Activated CD4-positive, alpha-beta T cell treated with anti-CD3 and anti-CD28 coated beads, Interleukin-2, amount 50 U/mL, for 24 hours (primary cell): ENCODE data around the gene SEMA6D.
"Not testable (repeated sequence)": the region's sequence is repeated elsewhere in the genome, so short reads cannot be mapped to it uniquely, and the experiment has no call there.

Experiments used
- DNase-seq, 2 donors: peaks; one replicate each; pipeline ENCODE4 v3.0.0-alpha.2; 2020; ENCODE audit warnings: low read depth in 1 of 2, low spot score in 1 of 2

The SEMA6D gene

DNA sequence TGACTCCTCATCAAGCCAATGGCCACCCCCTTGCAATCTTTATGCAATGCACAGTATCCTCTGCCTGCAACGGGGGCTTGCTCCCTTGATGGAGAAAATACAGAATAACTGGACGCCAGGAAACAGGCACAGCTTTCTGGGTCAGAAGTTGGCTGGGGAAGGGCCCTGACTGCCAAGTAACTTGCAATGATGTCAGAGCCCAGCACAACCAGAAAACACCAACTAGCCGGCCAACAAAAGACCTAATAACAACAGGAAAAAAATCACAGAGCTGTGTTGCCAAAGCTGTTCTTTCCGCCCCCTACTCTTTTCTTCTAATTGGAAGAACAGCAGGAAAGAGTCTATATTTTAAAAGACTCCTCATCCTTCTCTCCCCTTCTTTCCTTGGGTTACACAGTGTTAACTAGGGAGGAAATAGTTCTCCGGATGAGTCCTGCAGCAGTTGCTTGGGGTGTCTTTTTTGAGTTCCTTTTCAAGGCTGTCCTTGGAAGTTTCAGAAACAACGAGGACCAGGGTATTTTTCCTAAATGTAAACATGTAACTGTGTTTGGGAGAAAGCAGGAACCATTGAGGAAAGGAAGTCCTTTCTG lies 1.4 kb upstream of the SEMA6D start:
- DNase-seq, result no peak

- DNase-seq, result no peak
Measured at GRCh38 chr15:47716516-47716915, 789 bp upstream of the SEMA6D start.

- DNase-seq, result no peak
Measured at GRCh38 chr15:47718497-47719437, 1.5 kb downstream of the SEMA6D start.

DNA sequence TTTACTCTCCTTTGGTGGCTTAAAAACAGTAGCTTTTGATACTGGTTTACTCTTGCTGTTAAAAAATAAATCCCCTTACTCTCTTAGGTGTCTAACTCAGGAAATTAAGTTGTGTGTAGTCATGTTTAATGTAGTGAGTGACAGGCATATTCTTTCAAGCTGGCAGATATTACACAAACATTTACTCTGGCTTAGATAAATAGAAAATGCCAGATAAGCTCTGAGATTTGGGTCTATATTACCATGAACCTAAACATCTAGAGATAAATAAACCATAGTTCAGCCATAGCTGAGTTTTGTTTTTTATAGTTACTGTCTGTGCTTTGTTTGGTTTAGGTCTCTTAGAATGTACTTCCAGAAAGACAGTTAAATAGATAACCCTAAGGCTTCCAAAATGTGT lies 2.4 kb downstream of the SEMA6D start:
- no peak for DNase-seq

DNA sequence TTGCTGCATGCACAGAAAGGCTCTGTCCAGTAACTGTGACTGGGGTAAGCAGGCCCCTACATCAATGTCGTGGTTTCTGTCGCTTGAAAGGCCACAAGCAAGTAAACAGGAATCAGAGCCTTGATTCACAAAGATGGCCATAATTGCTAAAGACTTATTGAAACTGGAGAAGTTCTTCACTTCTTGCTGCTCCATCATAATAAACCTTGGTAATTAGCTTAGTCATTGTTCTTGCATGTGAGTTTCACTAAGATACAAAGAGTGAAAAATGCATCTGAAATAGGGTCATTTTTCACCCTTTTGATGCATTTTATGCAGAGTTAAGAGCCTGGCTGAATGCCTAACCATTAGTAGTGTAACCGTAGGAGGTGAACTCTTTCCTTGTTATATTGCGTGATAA lies 3.2 kb downstream of the SEMA6D start:
- no peak for DNase-seq

- no peak for DNase-seq
Measured at GRCh38 chr15:47721676-47722075, 4.4 kb downstream of the SEMA6D start.

DNA sequence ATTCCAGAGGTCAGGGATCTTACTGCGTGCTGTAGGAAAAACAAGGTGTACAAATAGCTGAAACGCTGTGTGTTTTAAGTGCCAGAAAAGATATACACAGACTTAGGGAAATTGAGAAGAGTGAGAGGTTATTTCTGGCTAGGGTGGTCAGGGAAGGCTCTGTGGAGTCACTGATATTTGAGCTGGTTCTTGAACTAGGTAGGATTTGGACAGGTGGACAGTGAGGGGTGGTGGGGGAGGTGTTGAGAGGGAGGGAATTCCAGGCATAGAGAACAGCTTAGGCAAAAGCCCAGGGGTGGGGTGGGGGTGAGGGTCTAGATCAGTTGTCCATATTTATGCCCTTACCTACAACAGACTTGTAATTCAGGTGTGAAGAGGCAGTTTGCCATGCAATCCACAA lies 7.0 kb downstream of the SEMA6D start:
- DNase-seq, result no peak

GRCh38 chr15:47725051-47725450 lies 7.7 kb downstream of the SEMA6D start:
- DNase-seq, result no peak

- DNase-seq, result no peak
Measured at GRCh38 chr15:47725906-47726305, 8.6 kb downstream of the SEMA6D start.

DNA sequence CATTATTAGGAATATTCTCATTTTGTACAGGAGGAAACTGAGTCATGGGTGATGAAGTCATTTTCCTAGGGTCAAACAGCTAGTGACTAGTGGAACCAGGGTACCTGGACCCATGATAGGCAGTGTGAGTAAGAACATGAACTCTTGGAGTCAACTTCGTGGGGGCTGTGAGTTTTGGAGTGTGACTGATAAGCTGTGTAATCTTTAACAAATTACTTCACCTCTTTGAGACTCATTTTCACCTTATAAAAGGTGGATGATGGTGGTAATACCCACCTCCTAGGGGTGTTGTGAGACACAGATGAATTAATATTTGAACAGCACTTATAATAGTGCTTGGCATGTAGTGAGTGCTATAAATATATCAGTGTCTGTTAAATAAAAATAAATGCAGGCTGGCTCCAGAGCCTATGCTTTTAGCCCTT lies 9.1 kb downstream of the SEMA6D start:
- no peak for DNase-seq

DNA sequence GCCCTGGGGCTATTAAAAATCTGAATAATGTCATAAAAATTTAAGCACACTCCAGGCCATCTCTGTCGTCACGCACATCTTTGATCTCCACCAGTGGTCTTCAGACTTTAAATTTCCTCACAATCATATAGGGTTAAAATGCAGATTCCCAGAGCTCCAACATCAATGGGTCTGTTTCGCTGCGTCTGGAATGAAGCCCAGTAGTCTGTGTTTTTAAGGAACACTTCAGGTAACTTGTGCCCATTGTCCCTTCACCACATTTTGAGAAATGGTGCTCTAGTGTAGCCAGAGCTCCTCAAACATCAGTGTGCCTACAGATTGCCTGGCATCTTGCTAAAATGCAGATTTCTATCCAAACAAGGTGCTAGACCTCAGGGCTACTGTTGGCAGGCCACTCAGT lies 9.8 kb downstream of the SEMA6D start:
- no peak for DNase-seq

DNA sequence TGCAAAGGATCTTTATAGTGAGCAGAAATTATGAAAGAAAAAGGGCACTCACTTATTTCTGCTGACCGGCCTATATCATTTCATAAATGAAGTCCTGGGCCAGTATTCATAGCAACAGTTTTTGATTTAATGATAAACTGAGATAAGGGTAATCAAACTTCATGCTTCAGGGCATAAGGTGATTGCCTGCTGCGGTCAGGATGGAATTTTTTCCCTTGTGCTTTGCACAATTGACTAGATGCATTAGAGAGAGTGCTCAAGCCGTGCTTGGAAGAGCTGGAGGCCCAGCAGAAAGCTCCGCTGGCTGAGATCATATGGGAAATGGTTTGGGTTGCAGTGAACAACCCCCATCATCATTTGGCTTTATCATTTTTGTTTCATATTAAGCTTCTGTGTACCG lies 10.4 kb downstream of the SEMA6D start:
- DNase-seq, result no peak

- no peak for DNase-seq
Measured at GRCh38 chr15:47728426-47728825, 11.1 kb downstream of the SEMA6D start.

DNA sequence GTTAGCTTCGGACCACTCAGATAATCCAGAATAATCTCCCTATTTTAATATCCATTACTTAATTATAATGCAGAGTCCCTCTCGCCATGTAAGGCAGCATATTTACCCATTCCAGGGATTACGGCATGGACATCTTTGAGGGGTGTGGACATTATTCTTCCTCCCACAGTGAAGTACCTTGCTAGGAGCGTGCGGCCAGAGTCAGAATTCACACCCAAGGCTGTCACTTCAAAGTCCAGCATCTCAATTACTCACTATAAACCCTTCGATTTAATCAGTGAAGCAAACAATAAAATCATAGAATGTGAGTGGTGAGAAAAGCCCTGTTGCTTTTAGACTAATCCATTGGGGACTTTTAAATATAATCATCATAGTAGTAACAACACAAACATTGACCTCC lies 11.6 kb downstream of the SEMA6D start:
- DNase-seq, result no peak

- DNase-seq, result no peak
Measured at GRCh38 chr15:47731230-47731629, 13.9 kb downstream of the SEMA6D start.

DNA sequence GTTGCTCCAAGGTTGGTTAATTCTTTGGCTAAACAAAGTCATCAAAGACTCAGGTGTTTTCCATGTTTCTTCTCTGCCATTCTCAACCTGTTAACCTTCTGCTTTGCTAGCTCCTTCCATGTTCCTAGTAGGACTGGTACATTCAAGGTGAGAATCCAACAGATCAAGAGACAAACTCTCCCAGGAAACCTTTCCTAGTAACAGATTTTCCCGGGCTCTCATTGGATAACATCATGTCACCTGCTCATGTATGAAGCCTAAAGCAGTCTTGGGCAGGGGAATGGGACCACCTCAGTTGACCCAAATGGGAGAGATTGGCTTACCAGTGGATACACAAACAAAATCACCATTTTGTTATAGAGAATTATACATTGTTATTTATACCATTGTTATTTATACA lies 14.9 kb downstream of the SEMA6D start:
- no peak for DNase-seq

GRCh38 chr15:47733085-47733484 lies 15.8 kb downstream of the SEMA6D start:
- no peak for DNase-seq

GRCh38 chr15:47736143-47736786 lies 19.0 kb downstream of the SEMA6D start:
- no peak for DNase-seq

- no peak for DNase-seq
Measured at GRCh38 chr15:47737477-47737876, 20.2 kb downstream of the SEMA6D start.

- DNase-seq, result not testable (repeated sequence)
Measured at GRCh38 chr15:47738144-47738825, 21.0 kb downstream of the SEMA6D start.

GRCh38 chr15:47741082-47741481 lies 23.8 kb downstream of the SEMA6D start:
- no peak for DNase-seq

- no peak for DNase-seq
Measured at GRCh38 chr15:47741907-47742306, 24.6 kb downstream of the SEMA6D start.
